Anterior cingulate cortex (tissue), 58 donors: ENCODE measurements around the gene COG5.
"Not testable (repeated sequence)": the region's sequence is repeated elsewhere in the genome, so short reads cannot be mapped to it uniquely, and the experiment has no call there.

Experiments used
- DNase-seq, 58 donors: peaks; one replicate each; lab custom pipeline; 2025; lab: John Stamatoyannopoulos, UW

COG5 gene

DNA sequence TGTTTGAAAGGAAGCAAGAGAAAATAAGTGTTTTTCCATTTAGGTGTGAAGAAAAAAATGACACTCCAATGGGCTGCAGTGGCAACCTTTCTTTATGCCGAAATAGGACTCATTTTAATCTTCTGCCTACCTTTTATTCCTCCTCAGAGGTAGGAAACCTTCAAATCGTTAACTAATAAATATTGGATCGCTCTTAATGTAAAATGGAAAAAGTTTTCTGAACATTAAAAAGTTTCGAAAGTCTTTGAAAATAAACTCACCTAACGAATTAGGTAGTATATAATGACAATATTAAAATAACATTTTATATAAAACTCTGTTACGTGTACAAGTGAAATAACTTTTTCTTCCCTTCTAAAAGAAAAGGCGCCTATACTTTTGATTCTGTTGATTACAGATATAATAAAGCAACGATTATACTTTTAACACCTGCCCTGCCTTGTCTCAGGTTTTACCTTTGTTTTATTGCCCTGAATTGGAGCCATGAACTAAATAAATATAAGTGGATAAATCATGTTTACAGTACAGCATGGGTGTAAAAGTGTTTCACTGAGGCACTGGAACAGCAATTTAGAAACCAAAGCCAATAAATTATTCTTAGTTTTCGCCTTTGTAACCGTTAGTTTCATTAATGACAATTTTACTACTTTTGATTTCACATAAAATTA is 17.1 kb upstream of the COG5 start:
- DNase-seq, result no peak

DNA sequence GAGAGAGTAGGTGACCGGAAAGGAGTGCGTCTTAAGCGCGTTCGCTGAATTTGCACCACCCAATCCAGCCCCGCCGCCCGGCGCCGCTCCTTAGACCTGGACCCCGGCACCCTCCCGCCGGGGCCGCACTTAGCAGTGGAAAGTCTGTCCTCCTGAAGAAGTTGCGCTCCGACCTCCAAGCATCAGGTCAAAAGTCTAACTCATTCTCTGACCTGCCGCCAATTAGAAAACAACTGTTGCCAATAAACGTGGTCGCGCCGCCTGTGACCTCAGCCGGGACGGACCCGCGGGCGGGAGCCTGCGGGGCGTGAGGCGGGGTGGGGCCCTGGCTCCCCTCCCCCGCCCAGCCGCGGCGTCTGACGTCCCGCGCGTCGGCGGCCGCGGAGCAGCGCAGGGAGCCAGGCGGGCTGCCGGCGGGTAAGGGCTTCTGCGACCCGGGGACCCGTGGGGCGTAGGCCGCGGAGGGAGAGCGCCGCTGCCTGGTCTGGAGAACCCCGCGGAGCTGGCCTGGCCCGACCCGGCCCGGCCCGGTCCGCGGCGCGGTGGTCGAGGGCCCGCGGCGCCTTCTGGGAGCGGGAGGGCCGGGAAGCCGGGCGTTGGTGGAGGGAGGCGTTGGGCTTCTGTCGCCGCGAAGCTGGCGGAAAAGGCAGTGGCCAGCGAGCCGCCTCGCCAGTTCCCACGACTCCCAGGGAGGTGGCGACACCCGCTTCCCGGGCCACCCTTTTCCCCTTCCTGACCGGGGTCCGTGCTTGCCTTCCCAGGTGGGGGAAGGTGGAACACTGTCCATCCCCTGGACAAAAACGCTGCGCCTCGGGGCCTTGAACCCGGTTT is 16.4 kb upstream of the COG5 start, which contains the start of gene BCAP29:
Gene BCAP29, plus strand, starts transcription at position 362 of the 831 bp plus-strand sequence. CDS start 527 bp downstream, outside the sequence.
- DNase-seq, result peak in 55 of 58 donors; percentile 5 to 85 (median 69)

DNA sequence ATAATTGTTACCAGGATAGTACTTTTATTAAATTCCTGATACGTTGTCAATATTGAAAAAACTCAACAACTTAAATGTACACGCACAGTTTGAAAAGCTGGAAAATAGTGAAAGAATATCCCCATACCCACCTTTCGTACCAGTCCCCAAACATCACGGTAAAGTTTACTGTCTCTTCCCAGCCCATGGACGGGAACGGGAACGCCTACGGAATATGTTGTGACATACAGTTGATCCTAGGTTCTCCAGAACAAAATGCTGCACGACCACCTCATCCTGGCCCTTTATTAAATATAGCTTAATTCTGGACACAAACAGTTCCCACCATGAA is 15.8 kb upstream of the COG5 start:
- no peak for DNase-seq

DNA sequence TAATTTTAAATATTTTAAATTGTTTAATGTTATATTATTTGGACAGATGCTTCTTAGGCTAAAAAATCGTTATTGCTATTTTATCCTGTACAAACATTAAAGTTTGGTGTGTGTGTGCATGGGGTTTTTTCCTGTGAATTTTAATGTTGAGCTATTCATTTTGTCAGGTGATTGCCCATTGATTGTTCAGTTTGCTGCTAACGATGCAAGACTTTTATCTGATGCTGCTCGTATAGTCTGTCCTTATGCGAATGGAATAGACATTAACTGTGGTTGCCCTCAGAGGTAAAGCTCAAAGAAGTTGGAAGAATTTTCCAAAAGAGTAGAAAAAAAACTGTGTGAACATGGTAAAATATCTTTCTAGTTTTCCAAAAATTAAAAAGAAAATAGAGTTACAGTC is 9.8 kb upstream of the COG5 start:
- no peak for DNase-seq

DNA sequence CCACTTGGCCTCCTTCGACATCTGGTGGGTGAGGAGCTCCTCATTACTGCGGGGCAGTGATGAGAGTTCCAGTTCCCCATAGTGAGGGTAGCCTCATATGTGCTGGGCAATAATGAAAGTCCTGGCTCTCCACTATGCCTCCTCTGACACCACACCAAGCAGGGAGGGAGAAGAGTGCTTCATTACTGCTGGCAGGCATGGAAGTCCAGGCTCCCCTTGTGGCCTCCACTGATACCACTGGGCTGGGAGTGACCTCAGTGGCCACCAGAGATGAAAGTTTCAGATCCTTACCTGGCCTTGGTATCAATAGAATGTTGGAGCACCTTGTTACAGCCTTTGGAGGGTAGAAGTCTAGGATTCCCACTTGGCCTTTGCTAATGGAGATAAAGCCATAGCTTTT is 6.6 kb upstream of the COG5 start:
- no peak for DNase-seq

DNA sequence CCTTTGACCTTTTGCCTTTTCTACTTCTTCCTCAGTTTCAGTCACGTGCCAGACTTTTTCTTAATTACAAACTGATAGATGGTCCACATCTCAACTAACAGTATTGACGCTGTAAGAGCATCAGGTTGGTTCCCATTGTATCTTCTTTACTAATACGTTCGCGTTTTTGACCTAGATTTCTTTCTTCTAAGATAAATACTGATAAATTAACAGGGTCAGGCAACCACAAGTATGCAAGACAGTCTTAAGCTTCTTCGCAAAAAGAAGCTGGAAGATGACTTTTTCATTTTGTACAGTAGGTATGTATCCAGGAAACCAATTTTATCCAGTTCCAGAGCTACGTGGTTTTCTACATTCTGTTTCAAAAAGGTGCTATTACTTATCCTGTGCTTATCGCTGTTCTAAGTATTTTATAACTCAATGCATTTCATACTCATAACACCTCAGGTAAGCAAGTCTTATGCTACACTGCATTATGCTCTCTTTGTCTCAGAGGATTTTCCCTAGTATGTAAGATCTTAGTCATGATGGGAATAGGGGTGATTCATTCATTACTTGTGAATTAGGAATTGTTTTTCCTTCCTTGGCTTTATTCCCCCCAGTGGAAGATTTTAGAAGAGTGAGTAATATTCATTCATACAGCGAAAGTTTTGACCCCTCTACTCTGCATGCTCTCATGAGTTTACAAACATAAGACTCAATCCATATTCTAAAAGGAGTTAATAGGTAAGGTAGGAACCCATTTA is 1.0 kb upstream of the COG5 start:
- no peak for DNase-seq

DNA sequence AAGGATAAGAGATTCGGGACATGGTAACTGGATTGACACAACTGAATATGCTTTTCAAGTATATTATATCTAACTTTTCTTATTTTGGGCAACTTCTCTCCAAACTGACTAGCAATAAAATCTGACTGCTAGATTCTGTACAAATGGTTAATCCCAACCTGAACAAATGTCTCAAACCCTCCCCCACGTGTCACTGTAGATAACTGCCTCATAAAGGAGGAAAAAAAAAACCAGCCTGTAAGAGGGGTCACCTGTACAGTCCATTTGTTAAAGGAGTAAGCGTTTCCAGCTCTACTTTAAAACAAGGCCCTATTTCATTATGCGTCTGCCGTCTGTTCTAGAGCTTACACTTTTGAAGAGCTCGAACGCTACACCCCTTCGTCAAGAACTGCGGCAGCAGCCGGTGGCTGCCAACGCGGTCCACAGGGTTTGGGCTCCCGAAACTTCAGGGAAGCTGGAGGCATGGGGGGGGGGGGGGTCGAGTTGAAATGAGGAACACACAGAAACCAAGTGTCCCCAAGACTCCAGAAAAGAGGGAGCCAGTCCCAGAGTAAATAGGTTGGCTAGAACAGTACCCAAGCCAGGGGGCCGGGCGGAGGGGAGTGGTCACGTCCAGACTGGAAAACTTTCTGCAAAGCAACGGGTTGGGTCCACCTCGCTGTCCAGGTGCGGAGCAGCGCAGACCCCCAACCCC is 492 bp downstream of the COG5 start:
- DNase-seq, result peak in 15 of 58 donors; percentile 48 to 74 (median 59)

DNA sequence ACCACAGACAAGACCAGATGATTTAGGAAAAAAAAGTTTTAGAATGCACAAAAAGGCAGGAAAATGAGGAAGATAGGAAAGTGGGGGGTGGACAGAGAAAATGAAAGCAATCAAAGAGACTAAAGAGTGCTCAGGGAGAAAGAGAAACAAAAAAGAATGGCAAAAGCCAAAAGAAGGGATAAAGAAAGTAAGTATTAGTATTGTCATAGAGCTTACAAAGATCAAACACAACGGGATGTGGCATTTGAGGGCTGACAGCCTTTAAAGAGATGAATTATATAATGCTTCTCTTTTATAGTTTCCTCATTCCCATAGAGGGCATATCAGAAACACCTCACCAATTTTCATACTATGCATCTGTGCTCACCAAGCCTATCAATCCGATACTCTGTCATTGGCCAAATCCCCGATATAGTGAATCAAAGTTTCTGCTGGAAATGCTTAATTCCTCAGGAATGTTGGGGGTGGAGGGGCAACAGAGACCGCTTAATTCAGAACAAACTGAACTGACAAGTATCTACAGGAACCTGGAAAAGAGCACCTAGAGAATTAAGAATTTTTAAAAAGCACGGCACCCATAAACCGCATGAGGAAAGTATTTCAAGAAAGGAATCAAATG is 2.7 kb downstream of the COG5 start:
- DNase-seq, result no peak

DNA sequence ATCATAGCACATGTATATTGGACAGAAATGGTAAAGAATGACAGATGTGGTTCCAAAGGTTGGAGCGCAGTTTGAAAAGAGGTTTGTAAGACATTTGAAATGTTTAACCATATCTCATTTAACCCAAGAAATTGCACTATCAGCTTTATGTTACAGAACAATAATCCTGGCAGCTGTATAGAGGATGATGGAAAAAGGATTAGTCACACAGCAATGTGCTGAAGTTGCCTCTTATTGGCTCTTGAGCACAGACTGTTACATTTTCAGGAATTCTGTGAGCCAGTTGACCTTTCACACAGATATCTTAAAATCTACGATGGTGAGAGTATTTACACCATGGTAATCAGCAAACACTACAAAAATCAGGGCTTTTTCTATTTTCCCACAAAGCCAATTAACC is 3.9 kb downstream of the COG5 start:
- DNase-seq, result no peak

DNA sequence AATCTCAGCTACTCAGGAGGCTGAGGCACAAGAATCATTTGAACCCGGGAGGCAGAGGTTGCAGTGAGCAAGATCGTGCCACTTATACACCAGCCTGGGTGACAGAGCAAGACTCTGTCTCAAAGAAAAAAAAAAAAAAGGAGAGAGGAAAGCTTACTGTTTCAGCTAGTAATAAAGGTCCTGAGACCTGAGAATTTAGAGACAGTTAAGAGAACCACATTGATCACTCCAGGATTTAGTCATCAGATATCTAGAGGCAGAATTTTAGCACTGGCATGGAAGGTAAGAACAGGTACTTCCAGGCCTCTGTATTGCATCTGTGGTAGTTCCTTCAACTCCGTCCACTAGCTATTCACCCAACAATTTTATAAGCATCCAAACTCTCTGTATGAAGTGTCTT is 7.8 kb downstream of the COG5 start:
- no peak for DNase-seq

DNA sequence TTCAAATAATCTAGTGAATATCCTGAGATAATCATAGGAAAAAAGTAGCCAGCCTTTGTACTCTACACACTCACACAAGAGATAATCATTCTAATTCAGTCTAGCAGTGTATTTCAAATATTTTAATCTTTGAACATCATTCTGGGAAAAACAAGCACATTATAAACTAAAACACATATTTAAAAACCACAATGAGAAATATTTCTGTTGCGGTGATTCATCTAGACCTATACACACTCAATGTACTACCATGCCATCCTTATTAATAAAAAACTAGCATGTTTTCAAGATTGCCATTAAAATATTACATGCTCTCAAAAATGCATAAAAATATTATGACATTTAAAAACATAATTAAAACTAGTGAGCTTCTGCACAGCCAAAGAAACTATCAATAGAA is 11.8 kb downstream of the COG5 start:
- no peak for DNase-seq

DNA sequence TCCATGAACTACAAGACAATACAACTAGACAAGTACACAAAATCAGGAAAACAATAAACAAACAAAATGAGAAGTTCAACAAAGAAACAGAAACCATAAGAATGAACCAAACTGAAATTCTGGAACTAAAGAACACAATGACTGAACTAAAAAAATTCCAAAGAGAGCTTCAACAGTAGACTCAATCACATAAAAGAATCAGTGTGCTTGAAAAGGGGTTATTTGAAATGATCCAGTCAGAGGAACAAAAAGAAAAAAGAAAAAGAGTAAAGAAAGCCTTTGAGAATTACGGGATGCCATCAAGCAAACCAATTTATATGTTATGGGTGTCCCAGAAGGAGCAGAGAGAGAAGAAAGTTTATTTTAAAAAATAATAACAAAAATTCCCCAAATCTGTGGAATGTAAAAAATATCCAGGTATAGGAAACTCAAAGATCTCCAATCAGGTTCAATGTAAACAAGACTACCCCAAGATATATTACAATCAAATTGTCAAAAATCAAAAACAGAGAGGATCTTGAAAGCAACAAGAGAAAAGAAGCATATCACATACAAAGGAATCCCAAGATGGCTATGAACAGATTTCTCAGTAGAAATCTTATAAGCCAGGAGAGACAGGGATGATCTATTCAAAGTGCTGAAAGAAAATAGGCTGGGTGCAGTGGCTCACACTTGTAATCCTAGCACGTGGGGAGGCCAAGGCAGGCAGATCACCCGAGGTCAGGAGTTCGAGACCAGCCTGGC is 18.7 kb downstream of the COG5 start:
- DNase-seq, result no peak

DNA sequence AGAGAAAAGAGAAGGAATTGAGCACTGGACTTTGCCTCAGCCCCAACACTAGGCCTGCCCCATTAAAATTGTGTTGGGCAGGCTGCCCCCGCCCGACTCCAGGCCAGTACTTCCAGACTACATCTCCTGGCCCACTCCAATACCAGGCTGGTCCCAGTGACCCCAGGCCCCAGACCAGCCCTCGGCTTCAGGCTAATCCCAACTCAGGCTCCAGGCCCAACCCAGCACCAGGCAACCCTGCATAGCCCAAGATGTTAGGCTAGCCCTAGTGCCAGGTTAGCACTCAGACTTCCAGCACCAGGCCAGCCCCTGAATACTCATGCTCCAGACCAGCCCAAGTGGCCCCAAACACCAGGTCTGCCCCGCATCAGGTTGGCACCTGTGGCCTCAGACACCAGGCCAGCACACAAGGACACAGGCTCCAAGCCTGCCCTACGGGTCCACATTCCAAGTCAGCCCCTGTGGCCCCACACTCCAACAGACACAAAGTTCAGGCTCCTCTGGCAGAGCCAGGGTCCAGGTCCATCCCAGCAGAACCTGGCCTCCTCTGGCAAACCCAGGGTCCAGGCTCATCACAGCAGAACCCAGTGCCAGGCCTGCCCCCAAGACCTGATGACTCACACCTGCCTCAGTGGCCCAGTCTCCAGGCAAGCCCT is 20.3 kb downstream of the COG5 start:
- peak in 1 of 58 donors; percentile 1 for DNase-seq

DNA sequence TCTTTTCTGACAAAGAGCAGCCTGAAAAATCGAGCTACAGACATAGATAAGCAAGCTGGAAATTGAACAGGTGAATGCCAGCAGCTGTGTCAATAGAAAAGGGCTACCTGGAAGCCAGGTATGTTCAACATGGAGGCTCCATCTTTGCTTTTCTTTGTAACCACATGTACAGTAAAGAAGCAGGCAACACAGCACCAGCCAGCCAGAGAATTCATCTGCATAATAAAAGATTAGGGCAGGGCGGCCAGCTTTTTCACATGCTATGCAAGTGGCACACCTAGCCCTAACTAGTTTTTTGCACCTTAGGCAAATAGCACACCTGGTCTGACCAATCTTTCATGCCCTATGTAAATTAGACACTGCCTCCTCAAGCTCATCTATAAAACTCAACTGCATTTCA is 25.7 kb downstream of the COG5 start:
- DNase-seq, result no peak

DNA sequence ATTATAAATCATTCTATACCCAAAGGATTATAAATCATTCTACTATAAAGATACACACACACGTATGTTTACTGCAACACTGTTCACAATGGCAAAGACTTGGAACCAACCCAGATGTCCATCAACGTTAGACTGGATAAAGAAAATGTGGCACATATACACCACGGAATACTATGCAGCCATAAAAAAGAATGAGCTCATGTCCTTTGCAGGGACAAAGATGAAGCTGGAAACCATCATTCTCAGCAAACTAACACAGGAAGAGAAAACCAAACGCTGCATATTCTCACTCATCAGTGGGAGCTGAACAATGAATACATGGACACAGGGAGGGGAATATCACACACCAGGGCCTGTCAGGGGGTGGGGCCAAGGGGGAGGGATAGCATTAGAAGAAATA is 26.5 kb downstream of the COG5 start:
- not testable (repeated sequence) for DNase-seq

DNA sequence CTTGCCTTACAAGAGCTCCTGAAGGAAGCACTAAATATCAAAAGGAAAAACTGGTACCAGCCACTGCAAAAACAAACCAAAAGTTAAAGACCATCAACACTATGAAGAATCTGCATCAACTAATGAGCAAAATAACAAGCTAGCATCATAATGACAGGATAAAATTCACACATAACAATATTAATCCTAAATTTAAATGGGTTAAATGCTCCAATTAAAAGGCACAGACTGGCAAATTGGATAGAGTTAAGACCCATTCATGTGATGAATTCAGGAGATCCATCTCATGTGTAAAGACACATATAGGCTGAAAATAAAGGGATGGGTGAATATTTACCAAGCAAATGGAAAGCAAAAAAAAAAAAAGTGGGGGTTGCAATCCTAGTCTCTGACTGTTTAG is 29.6 kb downstream of the COG5 start:
- no peak for DNase-seq

DNA sequence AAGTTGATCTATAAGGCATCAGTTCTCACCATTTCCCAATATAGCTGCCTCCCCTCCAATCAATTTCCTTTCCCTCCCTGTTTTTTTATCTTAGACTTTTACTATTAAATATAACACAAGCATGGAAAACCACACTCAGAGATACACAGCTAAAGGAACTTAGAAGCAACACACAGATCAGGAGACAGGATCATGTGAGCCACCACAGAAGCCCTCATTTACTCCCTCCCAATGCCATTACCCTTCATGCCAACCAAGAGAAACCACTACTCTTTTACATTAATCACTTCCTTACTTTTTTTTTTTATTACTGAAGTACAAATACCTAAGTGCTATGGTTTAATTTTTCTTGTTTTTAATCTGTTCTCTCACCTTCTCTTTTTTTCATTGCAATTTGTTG is 33.0 kb downstream of the COG5 start:
- DNase-seq, result no peak

DNA sequence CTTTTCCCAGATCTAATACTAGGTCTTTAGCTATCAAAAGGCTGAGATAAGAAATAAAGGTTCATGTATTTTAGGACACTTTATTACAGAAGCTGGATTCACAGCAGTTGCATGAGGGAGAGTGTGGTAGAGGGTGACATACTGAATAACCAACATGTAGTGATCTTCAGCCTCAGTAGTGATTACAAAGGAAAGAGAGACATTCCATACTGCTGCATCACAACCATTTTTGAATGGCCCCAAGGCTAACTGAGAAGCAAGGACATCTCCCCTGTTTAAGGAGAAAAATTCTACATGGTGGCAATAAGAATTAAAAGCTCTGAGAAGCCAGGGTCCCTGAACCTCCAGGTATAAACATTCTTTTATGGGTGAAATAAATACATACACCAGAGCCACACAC is 35.3 kb downstream of the COG5 start:
- no peak for DNase-seq

DNA sequence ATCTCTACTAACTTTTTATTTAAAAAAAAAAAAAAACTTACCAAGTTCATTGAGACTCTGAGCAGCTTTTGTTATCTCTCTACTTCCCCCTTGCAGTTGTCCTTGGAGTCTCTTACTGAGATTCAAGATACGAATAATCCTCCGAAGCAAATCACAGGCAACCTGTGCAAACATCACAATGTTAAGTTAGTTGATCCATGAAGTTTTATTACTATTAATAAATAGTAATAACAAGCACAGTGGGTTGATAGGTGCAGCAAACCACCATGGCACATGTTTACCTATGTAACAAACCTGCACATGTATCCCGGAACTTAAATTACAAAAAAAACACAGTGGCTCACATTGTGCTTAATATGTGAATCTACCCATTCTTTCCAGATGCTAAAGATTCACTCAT is 36.5 kb downstream of the COG5 start:
- no peak for DNase-seq
